HL-60 (cell line): Measurements from ENCODE around the gene SLC38A11.

ENCODE experiments used
- REST ChIP-seq: IDR thresholded peaks from 2 replicates; pipeline ENCODE4 v1.6.1; 2012; ENCODE audit warnings: low read depth; ENCODE audit not compliant: insufficient replicate concordance
- TF ChIP-seq, protein P1 (sequence below): IDR thresholded peaks from one replicate; pipeline ENCODE4 v1.5.1; 2011; ENCODE audit warnings: low read length, control low read depth, inconsistent platforms; ENCODE audit not compliant: insufficient read depth

DNA sequence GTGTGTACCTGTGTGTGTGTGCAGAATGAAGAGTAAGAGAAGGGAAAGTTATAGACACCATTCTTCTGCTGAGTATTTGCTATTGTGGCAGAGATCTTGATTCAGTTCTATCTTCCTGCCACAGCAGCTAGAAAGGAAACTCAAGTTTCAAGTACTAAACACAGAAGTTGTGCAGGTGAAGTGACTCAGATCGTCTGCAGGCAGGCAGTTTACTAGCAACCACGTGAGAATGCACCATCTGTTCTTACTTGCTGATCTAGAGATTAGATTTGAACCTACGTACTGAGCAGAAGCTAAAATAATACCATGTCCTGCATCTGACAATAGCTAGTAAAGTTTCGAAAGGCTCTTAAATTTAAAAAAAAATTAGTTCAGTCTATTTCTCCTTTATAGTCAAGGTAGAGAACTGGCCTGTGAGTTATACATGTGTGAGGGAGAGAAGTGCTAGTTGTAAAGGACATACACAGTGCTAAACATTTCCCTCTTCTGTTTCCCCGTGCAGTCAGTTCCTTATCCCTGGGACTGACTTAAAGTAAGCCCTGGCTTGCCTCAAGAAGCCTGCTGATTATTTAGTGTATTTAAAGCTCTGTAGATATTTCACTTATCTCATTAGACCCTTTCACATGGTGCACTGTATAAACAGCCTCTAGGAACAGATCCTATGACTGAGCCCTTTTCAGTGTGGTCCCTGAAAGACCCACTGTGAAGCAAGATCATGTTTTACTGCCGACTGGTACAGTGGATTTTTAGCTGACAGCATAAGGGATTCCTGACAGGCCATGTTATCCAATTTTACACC, 45.0 kb downstream of the SLC38A11 start:
- TF ChIP-seq REST, result no peak
- TF ChIP-seq, protein P1, sequence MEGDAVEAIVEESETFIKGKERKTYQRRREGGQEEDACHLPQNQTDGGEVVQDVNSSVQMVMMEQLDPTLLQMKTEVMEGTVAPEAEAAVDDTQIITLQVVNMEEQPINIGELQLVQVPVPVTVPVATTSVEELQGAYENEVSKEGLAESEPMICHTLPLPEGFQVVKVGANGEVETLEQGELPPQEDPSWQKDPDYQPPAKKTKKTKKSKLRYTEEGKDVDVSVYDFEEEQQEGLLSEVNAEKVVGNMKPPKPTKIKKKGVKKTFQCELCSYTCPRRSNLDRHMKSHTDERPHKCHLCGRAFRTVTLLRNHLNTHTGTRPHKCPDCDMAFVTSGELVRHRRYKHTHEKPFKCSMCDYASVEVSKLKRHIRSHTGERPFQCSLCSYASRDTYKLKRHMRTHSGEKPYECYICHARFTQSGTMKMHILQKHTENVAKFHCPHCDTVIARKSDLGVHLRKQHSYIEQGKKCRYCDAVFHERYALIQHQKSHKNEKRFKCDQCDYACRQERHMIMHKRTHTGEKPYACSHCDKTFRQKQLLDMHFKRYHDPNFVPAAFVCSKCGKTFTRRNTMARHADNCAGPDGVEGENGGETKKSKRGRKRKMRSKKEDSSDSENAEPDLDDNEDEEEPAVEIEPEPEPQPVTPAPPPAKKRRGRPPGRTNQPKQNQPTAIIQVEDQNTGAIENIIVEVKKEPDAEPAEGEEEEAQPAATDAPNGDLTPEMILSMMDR, result no peak
